GM18520 (cell line): ENCODE measurements around the gene NEGR1.
"Not testable (repeated sequence)": the region's sequence is repeated elsewhere in the genome, so short reads cannot be mapped to it uniquely, and the experiment has no call there.

Experiments
- ATAC-seq: cut with Tn5 transposase; IDR thresholded peaks from one replicate; pipeline ENCODE4 v1.9.1; 2021; ENCODE audit not compliant: unreplicated experiment

NEGR1 gene

DNA sequence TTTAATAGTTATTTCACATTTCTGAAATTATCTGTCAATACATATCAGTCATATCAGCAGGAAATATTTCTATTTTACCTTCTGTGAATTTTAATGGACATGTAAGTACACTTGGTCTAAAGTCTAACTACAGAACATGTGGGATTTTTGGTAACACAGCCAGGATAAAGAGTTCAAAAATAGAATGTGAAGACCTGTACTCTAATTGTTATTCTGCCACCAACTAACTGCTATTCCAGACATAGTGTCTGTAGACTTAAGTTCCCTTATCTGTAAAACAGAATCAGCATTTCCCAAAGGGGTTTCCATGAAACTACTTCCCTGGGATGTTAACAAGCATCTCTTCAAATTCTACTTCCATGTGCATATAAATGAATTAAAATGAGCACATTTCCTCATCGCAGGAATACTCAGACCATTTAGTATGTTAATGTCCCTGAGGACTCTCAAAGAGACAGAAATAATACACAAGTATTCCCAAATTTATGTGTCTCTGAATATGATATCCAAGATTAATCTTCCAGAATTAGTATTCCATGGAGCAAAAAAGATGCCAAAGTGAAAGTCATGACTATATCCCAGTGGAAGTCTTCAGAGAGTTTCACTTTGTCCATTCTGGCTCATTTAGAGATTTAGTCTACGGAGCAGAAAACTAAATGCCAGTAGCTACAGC, 325.6 kb downstream of the NEGR1 start:
- no peak for ATAC-seq

DNA sequence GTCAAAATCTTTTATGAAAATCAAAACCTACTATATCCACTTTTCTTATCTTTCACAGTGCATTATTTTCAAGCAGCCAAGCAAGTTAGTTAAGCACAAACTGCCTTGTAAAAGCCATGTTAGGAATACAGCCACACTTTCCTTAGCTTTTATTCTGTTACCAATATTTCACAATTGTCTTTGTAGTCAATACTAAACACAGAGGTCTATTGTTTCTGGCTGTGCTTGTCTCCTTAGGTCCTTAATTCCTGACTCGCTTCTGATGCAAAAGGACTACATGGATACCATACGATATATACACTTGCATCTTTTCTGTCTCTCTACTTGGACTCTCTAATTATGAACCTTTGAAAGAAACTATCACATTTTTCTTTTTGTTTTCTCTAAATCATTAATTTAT, 331.8 kb downstream of the NEGR1 start:
- no peak for ATAC-seq

DNA sequence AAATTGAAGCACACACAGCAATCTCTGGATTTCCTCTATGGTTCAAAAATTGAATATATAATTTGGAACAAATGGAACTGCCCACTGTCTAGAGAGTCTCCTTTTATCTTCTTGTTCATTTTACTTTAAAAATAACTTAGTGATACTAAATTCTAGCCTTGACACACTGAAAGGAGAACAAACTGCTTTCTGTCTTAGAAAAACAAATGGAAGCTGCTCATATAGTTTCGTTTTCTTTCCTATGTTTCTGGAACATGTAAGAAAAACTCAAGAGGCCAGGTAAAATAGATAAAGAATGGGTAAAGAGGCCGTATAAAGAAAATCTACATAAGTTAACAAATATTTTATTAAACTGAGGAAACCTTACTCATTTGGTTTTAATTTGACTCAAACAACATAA, 332.7 kb downstream of the NEGR1 start:
- ATAC-seq, result no peak

DNA sequence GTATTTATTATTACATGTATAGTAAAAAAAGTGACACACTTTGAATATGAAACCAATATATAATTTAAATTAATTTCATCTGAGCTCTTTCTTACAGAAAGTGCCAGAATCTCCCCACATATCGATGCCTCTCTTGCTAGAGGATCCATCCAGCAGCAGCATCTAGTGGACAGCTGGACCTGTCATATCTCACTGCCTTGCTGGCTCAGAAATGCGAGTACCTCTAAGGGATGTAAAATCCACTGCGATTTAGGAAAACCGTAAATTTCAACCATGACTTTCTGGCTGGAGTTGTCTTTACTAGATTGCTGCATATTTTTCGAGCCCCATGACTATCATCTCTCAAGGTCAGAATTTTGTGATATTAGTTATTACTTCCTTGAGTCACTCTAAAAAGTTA, 333.8 kb downstream of the NEGR1 start:
- ATAC-seq, result no peak

DNA sequence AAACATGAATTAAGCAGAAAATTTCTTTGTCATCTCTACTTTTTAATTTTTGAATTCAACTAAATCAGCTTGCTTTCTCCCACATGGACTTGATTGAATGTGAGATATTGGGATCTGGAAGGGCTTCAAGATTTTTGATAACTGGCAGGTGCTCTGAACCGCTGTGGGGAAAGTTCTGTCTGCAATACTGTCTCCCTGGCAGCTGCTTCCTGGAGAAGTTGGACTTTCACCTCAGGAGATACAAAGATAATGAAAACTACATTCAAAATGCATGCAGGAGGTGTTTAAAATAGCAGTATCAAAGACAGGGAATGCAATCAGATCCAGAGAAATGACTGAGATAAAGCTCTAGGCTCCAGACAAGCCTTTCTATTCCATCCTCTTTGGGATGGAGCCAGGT, 338.3 kb downstream of the NEGR1 start:
- ATAC-seq, result no peak

DNA sequence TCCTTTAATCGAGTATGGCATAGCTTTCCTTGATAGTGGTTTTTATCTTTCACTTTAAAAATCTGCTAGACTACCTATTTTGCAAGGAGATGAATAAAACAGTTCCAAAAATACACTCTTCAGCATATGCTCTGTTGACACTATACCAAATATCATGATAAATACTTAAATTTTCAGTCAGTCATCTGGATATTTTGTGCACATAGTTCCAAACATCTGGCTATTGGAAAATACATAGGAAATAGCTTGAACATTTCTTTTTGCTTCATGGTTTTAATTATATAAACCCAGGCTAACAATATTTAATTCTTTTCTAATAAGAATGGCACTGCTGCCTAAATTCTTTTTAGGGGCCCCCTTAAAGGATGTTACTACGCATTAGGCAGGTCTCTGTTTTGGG, 342.1 kb downstream of the NEGR1 start:
- ATAC-seq, result no peak

DNA sequence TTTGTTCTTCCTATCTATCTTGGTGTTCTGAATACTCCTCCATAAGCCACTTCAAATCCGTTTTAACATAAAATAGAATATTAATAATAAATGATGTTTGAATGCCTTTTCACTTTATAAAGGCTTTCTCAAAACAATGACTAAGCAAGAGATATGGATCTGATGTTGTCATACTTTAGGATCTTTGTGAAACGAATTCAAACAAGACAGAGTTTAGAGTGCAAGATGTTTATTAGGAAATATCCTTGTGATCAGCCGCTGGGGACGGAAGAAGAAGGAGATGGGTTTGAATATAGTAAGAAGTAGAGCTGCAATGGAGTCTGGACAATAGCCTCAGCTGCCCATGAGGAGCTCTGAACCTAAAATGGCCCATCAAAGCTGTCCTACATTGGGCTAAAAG, 351.8 kb downstream of the NEGR1 start:
- ATAC-seq, result no peak

DNA sequence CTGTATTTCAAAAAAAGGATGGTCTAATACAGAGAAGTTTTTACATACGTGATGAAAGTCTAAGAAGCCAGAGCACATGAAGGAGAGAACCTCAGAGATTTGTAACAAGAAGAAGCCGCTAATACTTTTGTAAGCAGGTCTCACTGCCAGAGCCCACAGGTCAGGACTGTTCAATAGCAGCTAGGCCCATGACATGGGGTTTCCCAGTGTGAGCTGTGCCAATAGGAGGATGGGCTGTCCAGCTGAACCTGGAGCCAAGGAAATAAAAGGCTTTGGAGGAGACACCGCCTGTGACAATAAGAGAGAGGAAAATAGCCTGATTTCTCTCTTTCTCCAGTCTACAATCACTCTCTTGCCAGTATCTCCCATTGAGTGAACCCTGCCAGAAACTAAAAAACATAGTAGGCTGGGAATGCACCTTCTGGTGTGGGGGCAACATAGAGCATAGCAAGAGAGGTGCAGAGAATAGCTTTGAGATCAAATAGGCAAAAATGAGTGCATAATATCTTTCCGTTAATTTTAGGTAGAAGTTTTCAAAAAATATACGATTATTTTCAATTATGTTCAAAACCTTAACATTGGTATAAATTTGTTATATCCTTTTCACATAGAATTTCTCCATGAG, 360.3 kb downstream of the NEGR1 start:
- ATAC-seq, result no peak

DNA sequence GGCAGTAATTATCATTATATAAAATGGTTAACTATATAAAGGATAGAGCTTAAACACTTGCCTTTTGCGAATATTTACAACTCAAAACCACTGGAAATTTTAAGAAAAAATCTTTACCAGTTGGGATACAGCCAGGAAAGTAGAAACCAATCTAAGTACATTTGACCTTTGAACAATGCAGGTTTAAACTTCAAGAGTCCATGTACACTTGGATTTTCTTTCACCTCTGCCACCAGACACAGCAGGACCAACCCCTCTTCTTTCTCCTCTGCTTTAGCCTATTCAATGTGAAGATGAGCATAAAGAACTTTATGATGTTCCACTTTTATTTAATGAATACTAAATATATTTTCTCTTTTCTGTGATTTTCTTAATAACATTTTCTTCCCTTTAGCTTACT, 361.1 kb downstream of the NEGR1 start:
- ATAC-seq, result no peak

DNA sequence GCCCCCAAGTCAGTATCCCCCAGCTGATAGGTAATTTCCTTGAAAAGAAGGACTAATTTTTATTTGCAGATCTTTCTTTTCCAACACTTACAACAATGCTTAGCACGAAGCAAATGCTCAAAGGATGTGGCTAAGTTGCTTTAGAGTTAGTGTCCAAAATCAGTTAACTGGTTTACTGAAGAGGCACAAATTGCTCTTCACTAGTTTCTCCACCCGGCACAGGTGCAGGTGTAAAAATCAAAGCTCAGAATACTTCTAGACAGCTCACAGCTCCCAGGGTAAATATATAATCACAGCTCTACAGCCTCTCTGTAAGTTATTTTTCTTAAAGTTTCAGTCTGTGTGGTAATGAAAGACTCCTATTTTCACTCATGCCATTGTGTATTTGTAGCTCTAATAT, 361.8 kb downstream of the NEGR1 start:
- ATAC-seq, result no peak

DNA sequence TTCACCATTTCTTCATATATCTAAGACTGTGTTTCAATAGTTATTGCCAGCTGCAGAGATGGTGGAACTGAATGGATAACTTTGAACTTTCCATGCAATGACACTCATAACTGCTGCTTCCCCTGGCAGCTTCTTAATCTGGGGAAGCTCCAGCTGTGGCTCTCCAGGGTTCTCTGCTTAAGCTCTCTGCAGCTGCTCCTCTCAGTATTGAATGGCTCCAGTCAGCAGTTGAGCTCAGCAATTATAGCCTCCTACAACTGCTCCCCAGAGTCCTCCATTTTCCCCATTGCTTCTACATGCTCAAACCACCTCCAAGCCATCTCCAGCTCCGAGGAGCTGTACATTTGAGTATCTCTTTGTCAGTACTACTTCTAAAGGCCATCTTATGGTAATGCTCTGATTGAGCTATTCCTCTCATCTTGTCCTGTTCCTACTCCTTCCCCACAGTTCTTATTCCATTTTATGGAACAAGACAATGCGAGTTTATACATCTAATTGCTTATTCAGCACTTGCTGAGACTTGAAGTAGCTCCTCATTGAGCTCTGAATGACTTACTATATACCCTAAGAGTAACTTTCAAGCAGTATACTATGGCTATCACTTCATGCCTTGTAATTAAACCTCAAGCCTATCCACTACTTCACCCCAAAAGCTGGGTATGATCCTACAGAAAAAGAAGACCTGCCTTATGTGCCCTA, 362.4 kb downstream of the NEGR1 start:
- no peak for ATAC-seq

DNA sequence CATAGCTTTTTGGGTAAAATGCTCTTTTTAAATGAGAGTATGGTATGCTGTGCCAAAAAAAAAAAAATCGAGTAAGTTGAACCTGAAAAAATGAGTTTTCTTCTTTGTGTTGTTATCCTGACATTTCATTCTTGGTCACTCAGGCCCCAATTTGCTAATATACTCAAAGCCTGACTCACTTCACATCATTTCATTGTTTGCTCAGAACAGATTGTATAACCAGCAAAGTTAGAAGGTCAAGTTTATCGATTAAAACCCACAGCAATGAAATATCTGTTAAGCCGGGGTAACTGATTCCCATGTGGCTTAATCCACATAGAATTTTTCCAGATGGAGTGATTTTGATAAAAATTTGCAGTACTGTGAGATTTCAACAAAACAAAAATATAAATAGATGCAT, 363.7 kb downstream of the NEGR1 start:
- no peak for ATAC-seq

DNA sequence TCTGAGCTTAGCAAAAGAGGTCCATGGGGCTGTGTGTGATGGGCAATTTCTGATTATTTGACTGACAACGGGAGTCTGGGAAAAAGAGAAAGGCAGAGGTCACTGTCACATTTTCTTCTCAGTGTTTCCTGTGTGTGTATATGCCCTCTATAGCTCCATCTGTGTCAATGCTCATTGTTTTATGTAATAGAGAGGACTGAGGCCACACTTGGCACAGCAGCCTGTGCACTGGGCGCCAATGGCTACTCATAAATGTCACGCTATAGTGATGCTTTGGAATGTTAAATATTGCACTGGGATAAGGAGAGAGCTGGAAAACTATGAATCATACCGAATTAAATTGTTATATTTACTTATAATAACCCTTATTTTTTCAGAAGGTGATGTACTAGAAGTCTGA, 365.4 kb downstream of the NEGR1 start:
- no peak for ATAC-seq

DNA sequence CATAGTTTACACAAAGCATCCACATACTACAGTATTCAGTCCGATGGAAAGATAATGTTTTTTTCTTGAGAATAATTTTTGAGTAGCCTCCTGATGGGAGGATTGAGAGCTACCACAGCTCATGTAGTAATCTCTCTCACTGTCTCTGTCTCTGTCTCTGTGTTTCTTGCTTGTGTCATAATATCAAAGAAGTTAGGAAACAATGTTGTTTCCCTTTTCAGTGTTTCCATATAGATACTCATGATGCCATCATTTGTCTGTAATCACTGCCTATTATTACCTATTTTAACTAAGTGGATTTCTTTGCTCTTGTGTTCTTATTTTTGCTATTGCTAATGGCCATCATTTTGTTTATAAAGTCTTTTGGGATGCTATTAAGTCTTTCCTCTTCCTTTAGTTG, 367.7 kb downstream of the NEGR1 start:
- ATAC-seq, result no peak

DNA sequence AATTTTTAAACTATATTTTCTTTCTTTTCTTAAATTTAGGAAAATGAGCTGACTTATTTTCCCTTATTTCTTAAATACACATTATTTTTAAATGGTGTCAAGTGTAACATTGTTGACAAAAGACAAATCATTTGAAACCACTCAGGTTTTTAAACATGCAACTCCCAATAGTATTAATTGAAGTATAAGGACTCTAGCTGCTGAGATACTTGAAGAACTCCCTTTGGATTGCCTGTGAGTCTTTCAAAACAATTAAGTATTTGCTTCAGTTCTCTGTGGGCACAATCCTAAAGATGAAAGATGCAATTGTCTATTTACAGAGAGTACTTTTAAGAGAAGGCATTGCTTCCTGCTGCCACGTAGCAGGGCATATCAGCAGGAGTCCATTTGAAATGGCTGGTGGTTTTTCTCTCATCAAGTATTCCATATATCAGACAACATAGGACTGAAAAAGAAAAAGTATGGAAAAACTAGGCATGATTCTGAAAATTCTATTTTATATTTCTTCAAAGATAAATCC, 373.4 kb downstream of the NEGR1 start:
- no peak for ATAC-seq

DNA sequence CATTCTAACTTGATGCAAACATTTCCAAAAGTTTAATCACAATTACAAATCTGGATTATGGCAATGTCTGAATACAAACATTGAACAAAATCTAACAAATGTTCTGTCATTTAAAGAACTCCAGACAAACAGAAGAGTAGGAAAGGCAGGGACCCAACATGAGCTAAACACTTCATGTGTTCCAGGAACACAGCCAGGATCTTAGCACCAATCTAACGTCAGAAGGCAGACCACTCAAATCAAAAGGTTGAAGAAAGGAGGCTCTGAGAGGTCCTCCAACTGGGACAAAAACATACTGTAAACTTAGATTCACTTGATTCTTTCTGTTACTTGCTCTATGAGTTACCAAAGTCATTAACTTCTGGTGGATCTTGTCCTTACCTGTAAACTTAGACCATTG, 374.0 kb downstream of the NEGR1 start:
- ATAC-seq, result no peak

DNA sequence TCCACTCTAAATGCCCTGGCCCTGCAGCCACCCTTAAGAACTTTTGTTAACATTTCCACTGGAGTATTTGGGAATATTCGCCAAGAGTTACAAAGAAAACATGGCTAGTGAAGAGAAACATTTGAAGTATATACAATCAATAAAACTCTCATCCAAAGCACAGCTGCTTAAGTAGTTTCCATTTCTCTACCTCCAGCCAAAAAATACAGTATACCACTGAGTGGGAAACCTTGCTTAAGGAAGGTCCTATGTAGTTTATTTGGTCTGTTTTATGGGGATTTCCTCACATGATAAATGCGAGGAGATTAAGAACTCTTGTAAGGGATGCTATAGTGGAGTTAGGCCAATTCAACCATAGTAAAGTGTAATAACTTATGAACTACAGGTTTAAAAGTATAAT, 382.5 kb downstream of the NEGR1 start:
- ATAC-seq, result no peak

DNA sequence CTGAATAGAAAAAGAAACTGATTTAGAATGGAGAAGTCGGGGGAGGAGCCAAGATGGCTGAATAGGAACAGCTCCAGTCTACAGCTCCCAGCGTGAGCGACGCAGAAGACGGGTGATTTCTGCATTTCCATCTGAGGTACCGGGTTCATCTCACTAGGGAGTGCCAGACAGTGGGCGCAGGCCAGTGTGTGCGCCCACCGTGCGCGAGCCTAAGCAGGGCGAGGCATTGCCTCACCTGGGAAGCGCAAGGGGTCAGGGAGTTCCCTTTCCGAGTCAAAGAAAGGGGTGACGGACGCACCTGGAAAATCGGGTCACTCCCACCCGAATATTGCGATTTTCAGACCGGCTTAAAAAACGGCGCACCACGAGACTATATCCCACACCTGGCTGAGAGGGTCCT, 394.2 kb downstream of the NEGR1 start:
- ATAC-seq, result not testable (repeated sequence)

DNA sequence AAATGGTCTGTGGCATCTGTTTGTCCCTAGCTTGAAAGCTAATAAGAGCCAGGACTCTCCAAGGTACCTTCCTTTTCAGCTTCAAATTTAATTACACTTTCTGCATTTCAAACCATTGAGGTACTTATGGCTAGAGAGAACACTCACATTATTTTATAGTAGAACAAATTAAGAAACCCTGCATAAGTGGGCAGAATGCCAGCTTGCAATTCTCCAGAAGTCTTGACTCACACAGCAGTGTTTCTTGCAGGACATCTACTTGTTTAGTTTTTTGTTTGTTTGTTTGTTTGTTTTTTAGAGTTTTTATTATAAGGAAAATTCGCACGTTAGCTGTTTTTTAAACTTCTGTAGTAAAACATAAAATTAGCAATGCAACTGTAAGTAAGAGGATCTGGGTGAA, 397.2 kb downstream of the NEGR1 start:
- no peak for ATAC-seq

DNA sequence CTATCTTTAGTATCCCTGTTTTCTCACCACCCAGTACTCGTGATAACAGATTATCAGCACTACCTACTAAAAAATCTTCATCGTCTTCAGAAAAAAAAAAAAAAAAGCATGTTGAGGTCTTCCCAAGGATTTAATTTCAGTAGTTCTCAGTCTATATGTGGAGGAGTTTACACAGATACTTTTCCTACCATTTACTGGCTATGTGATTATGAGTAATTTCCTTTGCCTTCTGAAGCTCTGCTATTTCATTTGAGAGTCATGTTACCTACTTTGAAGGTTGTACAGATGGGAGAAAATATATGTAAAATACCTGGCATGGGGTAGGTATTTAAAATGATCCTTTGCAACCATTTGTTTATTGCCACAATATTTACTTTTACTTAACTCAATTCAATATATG, 399.7 kb downstream of the NEGR1 start:
- no peak for ATAC-seq

DNA sequence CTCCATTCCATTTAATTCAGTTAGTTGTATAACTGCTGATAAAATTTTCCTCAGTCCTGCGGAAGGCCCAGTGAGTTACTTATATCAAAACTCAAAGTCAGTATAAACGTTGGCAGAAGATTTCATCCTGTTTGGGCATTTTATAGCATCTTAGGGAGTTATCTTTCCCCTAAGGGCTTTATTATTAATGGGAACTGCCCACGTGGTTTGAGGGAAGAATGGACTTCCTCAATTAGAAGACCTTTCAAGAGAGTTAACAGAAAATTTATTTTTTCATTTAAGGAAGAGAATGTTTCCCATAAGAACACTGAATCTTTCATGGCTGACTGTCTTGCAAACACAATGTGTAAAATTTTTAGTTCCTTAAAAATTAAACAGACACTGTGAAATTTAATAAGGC, 400.1 kb downstream of the NEGR1 start:
- no peak for ATAC-seq

DNA sequence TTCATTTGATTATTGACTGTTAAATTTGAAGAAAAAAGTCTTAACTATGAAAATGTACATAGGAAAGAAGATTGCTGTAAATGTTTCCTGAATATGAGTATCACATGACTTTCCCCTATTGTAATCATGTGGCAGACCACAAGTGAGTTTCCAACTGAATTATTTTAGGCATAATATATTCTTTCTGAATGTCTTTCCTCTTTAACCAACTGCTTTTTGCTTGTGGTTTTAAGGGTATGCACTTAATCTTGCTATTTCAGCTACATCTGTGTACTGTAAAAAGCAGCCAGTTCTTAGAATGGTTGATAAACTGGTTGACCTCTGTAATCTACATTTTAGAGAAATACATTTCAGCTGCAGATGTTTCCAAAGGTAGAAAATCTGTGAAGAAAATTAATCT, 400.7 kb downstream of the NEGR1 start:
- no peak for ATAC-seq
